GM12878 (cell line): Measurements from ENCODE around the gene CTSW.

ENCODE experiments used
- CTCF ChIP-seq, 3 experiments: IDR thresholded peaks in 2 of 3; conservative IDR thresholded peaks in 1 of 3; 2 replicates each; pipeline ENCODE4 v1.5.1; 2011; ENCODE audit warnings: low read depth in 3 of 3, low read length in 3 of 3, mild to moderate bottlenecking in 3 of 3, control low read depth in 2 of 3, moderate library complexity in 2 of 3, inconsistent platforms in 1 of 3, mixed read lengths in 1 of 3; ENCODE audit not compliant: control insufficient read depth in 2 of 3, insufficient read depth in 1 of 3; ENCODE audit errors: extremely low read depth in 1 of 3
- IKZF2 ChIP-seq, 2 experiments: fragments of 450-650 bp; IDR thresholded peaks; 2 replicates each; pipeline ENCODE4 v1.6.1; 2017; ENCODE audit warnings: mild to moderate bottlenecking in 2 of 2, moderate library complexity in 2 of 2
- POLR2A ChIP-seq: IDR thresholded peaks from 2 replicates; pipeline ENCODE4 v1.6.1; 2011; ENCODE audit warnings: low read depth, mild to moderate bottlenecking, low read length
- ZNF24 ChIP-seq: fragments of 450-650 bp; IDR thresholded peaks from 2 replicates; pipeline ENCODE4 v1.6.1; 2017; ENCODE audit warnings: antibody characterized with exemption, mild to moderate bottlenecking
- ZNF274 ChIP-seq: IDR thresholded peaks from one replicate; pipeline ENCODE4 v1.8.0; 2011; ENCODE audit not compliant: insufficient read length, insufficient read depth

GRCh38 chr11:65906602-65907001 is 27.0 kb downstream of the CTSW start:
- TF ChIP-seq ZNF24: no peak
- TF ChIP-seq ZNF274: no peak
- TF ChIP-seq IKZF2 (IDR thresholded peaks at IDR 0.05): no peak
- TF ChIP-seq POLR2A: no peak
- TF ChIP-seq CTCF (IDR thresholded peaks at IDR 0.05 in 2 of 3, conservative IDR thresholded peaks at IDR 0.05 in 1 of 3; ENCODE audit: control insufficient read depth in 2 of 3, extremely low read depth in 1 of 3, insufficient read depth in 1 of 3, low read depth in 3 of 3, low read length in 3 of 3): no peak
